ENCODE measurements around the gene CDYL2.

CDYL2 gene

GRCh38 chr16:80611171-80611929 is 193.0 kb downstream of the CDYL2 start:
- Histone ChIP-seq H4K20me1 (ENCODE audit: insufficient read depth, low read length) (no peaks in the 10 kb centered on the region), H3K4me1 (ENCODE audit: low read length) (no peaks in the 10 kb centered on the region), H3K79me2 (ENCODE audit: low read length) (no peaks in the 10 kb centered on the region), H3K9ac (ENCODE audit: low read length) (no peak overlapping the region), H3K27ac (ENCODE audit: low read length) (no peak overlapping the region), H3K36me3 (replicated peaks; ENCODE audit: low read depth, low read length) (no peaks in the 10 kb centered on the region), H3K4me2 (ENCODE audit: low read length) (no peak overlapping the region), H3K4me3 (ENCODE audit: low read length) (no peak overlapping the region), H3K27me3 (ENCODE audit: low read depth, low read length) (no peaks in the 10 kb centered on the region), H2AFZ (ENCODE audit: low read depth, low read length) (no peak overlapping the region), H3K9me3 (ENCODE audit: insufficient read depth, low read length) (no peaks in the 10 kb centered on the region)
- TF ChIP-seq EZH2phosphoT487 (IDR thresholded peaks at IDR 0.05; ENCODE audit: low read depth) = no peak
- TF ChIP-seq CTCF (IDR thresholded peaks at IDR 0.05; ENCODE audit: low read depth, low read length) = no peak

- H3K4me2 ChIP-seq (ENCODE audit: low read length) = no peak overlapping the region
- no peak overlapping the region for H3K27ac ChIP-seq (ENCODE audit: low read length)
- no peak overlapping the region for H3K4me3 ChIP-seq (ENCODE audit: low read length)
- H3K36me3 ChIP-seq (replicated peaks; ENCODE audit: low read depth, low read length) = no peaks in the 10 kb centered on the region
- no peaks in the 10 kb centered on the region for H3K9me3 ChIP-seq (ENCODE audit: insufficient read depth, low read length)
- no peak overlapping the region for H3K9ac ChIP-seq (ENCODE audit: low read length)
- no peaks in the 10 kb centered on the region for H4K20me1 ChIP-seq (ENCODE audit: insufficient read depth, low read length)
- no peaks in the 10 kb centered on the region for H3K4me1 ChIP-seq (ENCODE audit: low read length)
- no peak for TF ChIP-seq CTCF (IDR thresholded peaks at IDR 0.05; ENCODE audit: low read depth, low read length)
- TF ChIP-seq EZH2phosphoT487 (IDR thresholded peaks at IDR 0.05; ENCODE audit: low read depth) = no peak
- H3K79me2 ChIP-seq (ENCODE audit: low read length) = no peaks in the 10 kb centered on the region
- no peaks in the 10 kb centered on the region for H3K27me3 ChIP-seq (ENCODE audit: low read depth, low read length)
- no peak overlapping the region for H2AFZ ChIP-seq (ENCODE audit: low read depth, low read length)
Observed at GRCh38 chr16:80610481-80611156, 193.8 kb downstream of the CDYL2 start.

- H3K36me3 ChIP-seq (replicated peaks; ENCODE audit: low read depth, low read length) = no peaks in the 10 kb centered on the region
- no peak overlapping the region for H3K27ac ChIP-seq (ENCODE audit: low read length)
- H3K79me2 ChIP-seq (ENCODE audit: low read length) = no peaks in the 10 kb centered on the region
- H3K4me2 ChIP-seq (ENCODE audit: low read length) = no peak overlapping the region
- no peaks in the 10 kb centered on the region for H3K9me3 ChIP-seq (ENCODE audit: insufficient read depth, low read length)
- no peak overlapping the region for H3K4me3 ChIP-seq (ENCODE audit: low read length)
- no peaks in the 10 kb centered on the region for H4K20me1 ChIP-seq (ENCODE audit: insufficient read depth, low read length)
- no peaks in the 10 kb centered on the region for H3K4me1 ChIP-seq (ENCODE audit: low read length)
- H3K27me3 ChIP-seq (ENCODE audit: low read depth, low read length) = no peaks in the 10 kb centered on the region
- no peak for TF ChIP-seq CTCF (IDR thresholded peaks at IDR 0.05; ENCODE audit: low read depth, low read length)
- TF ChIP-seq EZH2phosphoT487 (IDR thresholded peaks at IDR 0.05; ENCODE audit: low read depth) = no peak
- no peak overlapping the region for H3K9ac ChIP-seq (ENCODE audit: low read length)
- no peak overlapping the region for H2AFZ ChIP-seq (ENCODE audit: low read depth, low read length)
Observed at GRCh38 chr16:80608946-80609345, 195.5 kb downstream of the CDYL2 start.

GRCh38 chr16:80607204-80607603 is 197.2 kb downstream of the CDYL2 start:
- Histone ChIP-seq H3K27me3 (ENCODE audit: low read depth, low read length) (no peaks in the 10 kb centered on the region), H3K4me1 (ENCODE audit: low read length) (no peaks in the 10 kb centered on the region), H2AFZ (ENCODE audit: low read depth, low read length) (no peak overlapping the region), H3K9ac (ENCODE audit: low read length) (no peak overlapping the region), H3K27ac (ENCODE audit: low read length) (no peak overlapping the region), H3K79me2 (ENCODE audit: low read length) (no peaks in the 10 kb centered on the region), H4K20me1 (ENCODE audit: insufficient read depth, low read length) (no peaks in the 10 kb centered on the region), H3K4me2 (ENCODE audit: low read length) (no peak overlapping the region), H3K9me3 (ENCODE audit: insufficient read depth, low read length) (no peaks in the 10 kb centered on the region), H3K4me3 (ENCODE audit: low read length) (no peak overlapping the region), H3K36me3 (replicated peaks; ENCODE audit: low read depth, low read length) (no peaks in the 10 kb centered on the region)
- TF ChIP-seq CTCF (IDR thresholded peaks at IDR 0.05; ENCODE audit: low read depth, low read length) (no peak), EZH2phosphoT487 (IDR thresholded peaks at IDR 0.05; ENCODE audit: low read depth) (no peak)
